Left cardiac atrium (tissue), 4 donors: ENCODE results near the gene OR1J1. TPM values are rescaled to one million over a fixed set of nuclear protein-coding genes. Genes with fewer than 3 reads are reported as not detected.
A peak's percentile ranks its signal among the peaks of the same experiment; 100 is the strongest.

Source experiments
- ATAC-seq, 2 donors: fragments of 200-7000 bp; cut with Tn5 transposase; one replicate each; pipeline ENCODE4 v1.9.1; 2020; ENCODE audit warnings: mild to moderate bottlenecking in 2 of 2, moderate library complexity in 2 of 2
- DNase-seq: peaks from one replicate; pipeline ENCODE4 v3.0.0-alpha.2; 2020
- intact Hi-C, 2 donors: fragments of 100-400 bp; cut with DNase I; formaldehyde crosslinking; loops; one replicate each; pipeline versions ENCODE4 v1.14.1 to v1.15.1; 2022 to 2023
- total RNA-seq, 2 donors: library from RNA; stranded (reverse); fragmentation: NEBNext Ultra II Directional; extraction: Animal tissue kit (Norgen Biotek cat#: 25700); gene quantifications; one replicate each; pipeline ENCODE4 v1.2.1, GENCODE V29; 2021
- donor health status: DM: no; HTN: yes; CAD: no.
- donor health status: DM: no; HTN: yes; CAD: no; lungs with severe emphysema.
- donor health status: DM: yes; HTN: yes; CAD: no.
- donor health status: Dilated cardiomyopathy.

Gene OR1J1
- total RNA-seq, 2 donors from 2014 or later: not detected

- DNase-seq (no peak), ATAC-seq (no peak)
- intact Hi-C loops: loop anchor here in 1 of 2 donors (10.0 kb wide), 1 partner anchor 359 kb away; the partner anchor contains the start of gene TTLL11
These were observed 24.0 kb downstream of the OR1J1 start for GRCh38 chr9:122453677-122454135.

- intact Hi-C loops: no loop called here
- ATAC-seq (peak in 1 of 2 donors; percentile 12), DNase-seq (no peak)
These were observed 30.8 kb downstream of the OR1J1 start for GRCh38 chr9:122446819-122447484.

GRCh38 chr9:122445155-122445749 lies 32.5 kb downstream of the OR1J1 start:
- ATAC-seq (peak in 1 of 2 donors; percentile 69), DNase-seq (no peak)
- intact Hi-C loops: no loop called here

DNA sequence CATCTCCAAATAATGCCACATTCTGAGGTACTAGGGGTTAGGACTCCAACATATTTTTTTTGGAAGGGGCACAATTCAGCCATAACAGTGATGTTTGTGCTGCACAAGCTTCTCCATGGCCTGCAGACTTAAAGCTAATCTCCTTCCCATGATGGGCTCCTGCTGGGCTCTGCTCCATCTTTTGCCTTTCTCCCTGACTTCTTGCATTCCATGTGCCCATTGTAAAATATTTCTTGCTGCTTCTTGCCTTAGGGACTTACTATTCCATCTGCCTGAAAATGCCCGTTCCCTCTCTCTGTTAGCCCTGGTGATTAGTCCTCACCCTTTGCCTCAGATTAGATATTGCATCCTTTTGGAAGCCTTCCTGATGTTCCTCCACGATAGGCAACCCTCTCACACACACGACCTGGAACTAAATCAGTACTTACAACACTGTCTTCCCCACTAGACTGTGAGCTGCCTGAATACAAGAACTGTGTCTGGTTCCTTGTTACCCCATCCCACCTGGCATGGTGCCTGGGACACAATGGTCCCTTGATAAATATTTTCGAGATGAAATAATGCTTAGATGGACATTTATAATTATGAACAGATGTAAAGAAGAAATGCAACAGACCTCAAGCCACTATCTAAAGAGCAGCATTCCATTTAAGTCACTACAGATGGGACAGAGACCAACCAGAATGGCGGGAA lies 33.5 kb downstream of the OR1J1 start:
- ATAC-seq (peak; percentile 12 to 70), DNase-seq (peak; percentile 38)
- intact Hi-C loops: no loop called here

GRCh38 chr9:122442568-122442967 lies 35.2 kb downstream of the OR1J1 start:
- no peak for DNase-seq
- intact Hi-C loops: no loop called here
- ATAC-seq: no peak

Other genes starting within 250 kb of the OR1J1 start
- 10 to 100 TPM in 1 of 2 donors, 1 to 10 TPM in 1; 6.1 to 11.3 TPM for gene LHX6, start 249.0 kb downstream of the OR1J1 start, total RNA-seq
- gene RBM18, start 213.1 kb downstream of the OR1J1 start, total RNA-seq: 10 to 100 TPM; 30.3 to 32.5 TPM
- 10 to 100 TPM; 32.1 to 32.9 TPM for gene MRRF, start 213.0 kb downstream of the OR1J1 start, total RNA-seq
- gene PTGS1, start 106.9 kb downstream of the OR1J1 start, total RNA-seq: 10 to 100 TPM in 1 of 2 donors, 1 to 10 TPM in 1; 6.0 to 37.3 TPM
- gene OR1J2, start 32.9 kb upstream of the OR1J1 start, total RNA-seq: not detected
- gene OR1J4, start 41.2 kb upstream of the OR1J1 start, total RNA-seq: not detected
- gene OR1N1, start 49.4 kb upstream of the OR1J1 start, total RNA-seq: not detected
- not detected for gene OR1N2, start 75.2 kb upstream of the OR1J1 start, total RNA-seq
- gene OR1L8, start 105.5 kb upstream of the OR1J1 start, total RNA-seq: under 1 TPM in 1 of 2 donors, not detected in 1; 0.16 TPM
- not detected for gene OR1Q1, start 136.8 kb upstream of the OR1J1 start, total RNA-seq
- not detected for gene OR1B1, start 179.7 kb upstream of the OR1J1 start, total RNA-seq
- not detected for gene OR1L1, start 183.8 kb upstream of the OR1J1 start, total RNA-seq
- not detected for gene OR1L3, start 197.2 kb upstream of the OR1J1 start, total RNA-seq
- not detected for gene OR1L4, start 246.1 kb upstream of the OR1J1 start, total RNA-seq